GM19328 (cell line): ENCODE data around the gene MYB.
"Not testable (repeated sequence)": the region's sequence is repeated elsewhere in the genome, so short reads cannot be mapped to it uniquely, and the experiment has no call there.

Experiments used
- ATAC-seq: cut with Tn5 transposase; IDR thresholded peaks from one replicate; pipeline ENCODE4 v1.9.1; 2021; ENCODE audit warnings: mild to moderate bottlenecking, moderate library complexity; ENCODE audit not compliant: unreplicated experiment

Gene MYB

DNA sequence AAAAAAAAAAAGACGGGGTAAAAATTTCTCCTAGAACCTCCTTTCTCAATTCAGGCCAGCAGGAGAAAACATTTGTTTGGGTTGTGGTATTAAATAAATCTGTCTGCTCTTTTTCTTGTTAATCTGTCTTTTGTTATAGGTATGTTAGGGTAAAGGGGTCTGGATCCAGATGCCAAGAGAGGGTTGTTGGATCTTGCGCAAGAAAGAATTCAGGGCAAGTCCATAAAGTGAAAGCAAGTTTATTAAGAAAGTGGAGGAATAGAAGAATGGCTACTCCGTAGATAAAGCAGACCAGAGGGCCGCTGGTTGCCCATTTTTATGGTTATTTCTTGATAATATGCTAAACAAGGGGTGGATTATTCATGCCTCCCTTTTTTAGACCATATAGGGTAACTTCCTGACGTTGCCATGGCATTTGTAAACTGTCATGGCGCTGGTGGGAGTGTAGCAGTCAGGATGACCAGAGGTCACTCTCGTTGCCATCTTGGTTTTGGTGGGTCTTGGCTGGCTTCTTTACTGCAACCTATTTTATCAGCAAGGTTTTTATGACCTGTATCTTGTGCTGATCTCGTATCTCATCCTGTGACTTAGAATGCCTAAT lies 65.4 kb downstream of the MYB start:
- not testable (repeated sequence) for ATAC-seq

DNA sequence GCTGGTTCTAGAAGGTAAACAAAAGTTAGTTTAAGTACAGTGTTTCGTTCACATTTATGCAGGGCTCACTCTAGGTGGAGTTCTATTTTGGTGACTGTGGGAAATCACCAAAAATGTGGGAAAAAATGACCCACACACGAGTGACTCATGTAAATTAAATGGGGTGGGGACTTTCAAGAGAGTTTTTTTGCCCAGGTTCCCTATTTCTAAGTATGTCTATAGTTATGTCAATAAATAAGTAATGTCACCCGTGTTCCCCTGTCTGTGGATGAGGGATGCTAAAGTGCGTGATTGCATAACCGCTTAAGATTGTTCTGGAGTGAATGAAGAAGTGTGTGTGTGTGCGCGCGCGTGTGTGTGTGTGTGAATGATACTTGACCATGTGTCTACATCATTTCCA lies 69.1 kb downstream of the MYB start:
- no peak for ATAC-seq

- ATAC-seq: no peak
Observed at GRCh38 chr6:135250751-135251497, 69.8 kb downstream of the MYB start.

DNA sequence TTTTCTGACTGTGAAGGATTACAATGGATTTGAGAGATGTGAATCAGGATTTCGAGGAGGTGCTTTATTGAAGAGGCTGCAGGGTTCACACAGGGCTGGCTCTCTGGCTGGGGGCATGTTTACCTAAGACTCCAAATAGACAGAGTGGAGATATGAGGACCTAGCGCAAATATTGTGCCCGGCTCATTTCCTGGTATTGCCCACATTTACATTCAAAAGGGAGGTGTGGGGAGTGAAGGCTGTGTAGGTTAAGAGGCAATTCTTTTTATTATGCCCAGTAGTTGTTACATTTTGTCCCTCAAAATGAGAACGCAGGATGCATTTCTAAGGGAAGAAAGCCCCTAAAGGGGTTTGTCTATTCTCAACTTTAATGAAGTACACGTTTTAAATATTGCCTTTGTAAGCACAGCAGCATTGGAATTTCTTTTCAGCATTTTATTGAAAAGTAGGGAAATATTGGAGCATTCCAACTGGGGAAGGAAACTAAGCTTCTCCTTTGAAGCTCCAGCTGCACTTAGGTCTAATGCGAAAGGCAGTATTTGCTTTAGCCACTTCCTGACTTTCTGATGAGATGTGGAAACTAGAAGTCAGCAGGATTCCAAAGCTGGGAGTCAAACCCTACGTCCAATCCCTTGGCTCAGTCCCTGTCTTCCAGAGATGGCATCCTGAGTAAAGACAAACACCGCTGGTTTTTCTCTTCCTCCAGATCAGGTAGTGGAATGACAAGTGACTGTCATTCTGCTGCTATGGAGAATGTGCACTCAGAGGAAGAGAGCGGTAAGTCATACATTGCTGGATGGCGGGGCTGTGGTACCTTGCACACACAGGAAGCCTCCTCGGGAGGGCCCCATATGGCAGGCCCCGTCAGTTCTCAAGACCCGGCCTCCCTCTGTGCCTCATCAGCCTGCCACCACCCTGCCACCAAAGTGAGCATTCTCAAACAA lies 70.7 kb downstream of the MYB start:
- ATAC-seq: no peak

- no peak for ATAC-seq
Observed at GRCh38 chr6:135254471-135254870, 73.4 kb downstream of the MYB start.

DNA sequence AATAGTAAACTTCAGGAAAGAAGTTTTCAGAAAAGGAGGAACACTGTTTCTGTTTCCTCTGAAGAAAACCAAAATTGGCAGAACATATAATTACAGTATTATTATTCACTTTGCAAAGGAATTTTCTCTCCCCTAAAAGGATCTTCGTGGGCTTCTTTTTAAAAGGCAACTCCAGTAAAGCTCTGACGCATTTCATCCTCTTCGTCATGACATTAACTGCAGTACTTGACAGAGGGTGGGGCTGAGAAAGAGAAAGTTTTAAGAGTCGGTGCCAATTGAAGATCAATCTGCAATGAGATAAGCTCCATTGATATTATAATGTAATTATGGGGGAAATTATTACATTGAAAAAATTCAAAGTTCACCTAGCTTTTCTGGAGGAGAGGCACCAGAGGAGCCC lies 75.8 kb downstream of the MYB start:
- ATAC-seq: no peak

GRCh38 chr6:135257631-135258405 lies 76.7 kb downstream of the MYB start:
- no peak for ATAC-seq

DNA sequence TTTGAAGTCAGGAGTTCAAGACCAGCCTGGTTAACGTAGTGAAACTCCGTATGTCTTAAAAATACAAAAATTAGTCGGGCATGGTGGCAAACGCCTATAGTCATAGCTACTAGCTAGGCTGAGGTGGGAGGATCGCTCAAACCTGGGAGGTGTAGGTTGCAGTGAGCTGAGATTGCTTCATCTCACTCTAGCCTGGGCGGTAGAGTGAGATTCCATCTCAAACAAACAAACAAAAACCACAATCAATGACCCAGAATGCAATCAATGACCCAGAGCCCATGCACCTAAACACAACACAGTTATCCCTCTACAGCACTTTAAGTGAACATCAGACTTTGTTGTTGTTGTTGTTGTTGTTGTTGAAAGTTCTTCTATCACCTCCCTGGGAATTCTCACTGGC lies 77.9 kb downstream of the MYB start:
- ATAC-seq: no peak

DNA sequence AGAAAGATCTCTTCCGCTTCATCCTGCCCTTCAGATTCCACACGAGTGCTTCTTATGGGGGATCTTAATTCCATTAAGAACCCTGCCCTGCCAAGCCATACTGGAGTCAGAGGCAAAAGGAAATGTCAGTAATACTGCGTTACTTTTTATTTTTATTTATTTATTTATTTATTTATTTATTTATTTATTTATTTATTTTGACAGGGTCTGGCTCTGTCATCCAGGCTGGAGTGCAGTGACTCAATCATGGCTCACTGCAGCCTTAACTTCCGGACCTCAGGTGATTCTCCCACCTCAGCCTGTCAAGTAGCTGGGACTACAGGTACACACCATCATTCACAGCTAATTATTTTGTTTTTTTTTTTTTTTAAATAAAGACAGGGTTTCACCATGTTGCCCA lies 79.5 kb downstream of the MYB start:
- ATAC-seq: no peak

DNA sequence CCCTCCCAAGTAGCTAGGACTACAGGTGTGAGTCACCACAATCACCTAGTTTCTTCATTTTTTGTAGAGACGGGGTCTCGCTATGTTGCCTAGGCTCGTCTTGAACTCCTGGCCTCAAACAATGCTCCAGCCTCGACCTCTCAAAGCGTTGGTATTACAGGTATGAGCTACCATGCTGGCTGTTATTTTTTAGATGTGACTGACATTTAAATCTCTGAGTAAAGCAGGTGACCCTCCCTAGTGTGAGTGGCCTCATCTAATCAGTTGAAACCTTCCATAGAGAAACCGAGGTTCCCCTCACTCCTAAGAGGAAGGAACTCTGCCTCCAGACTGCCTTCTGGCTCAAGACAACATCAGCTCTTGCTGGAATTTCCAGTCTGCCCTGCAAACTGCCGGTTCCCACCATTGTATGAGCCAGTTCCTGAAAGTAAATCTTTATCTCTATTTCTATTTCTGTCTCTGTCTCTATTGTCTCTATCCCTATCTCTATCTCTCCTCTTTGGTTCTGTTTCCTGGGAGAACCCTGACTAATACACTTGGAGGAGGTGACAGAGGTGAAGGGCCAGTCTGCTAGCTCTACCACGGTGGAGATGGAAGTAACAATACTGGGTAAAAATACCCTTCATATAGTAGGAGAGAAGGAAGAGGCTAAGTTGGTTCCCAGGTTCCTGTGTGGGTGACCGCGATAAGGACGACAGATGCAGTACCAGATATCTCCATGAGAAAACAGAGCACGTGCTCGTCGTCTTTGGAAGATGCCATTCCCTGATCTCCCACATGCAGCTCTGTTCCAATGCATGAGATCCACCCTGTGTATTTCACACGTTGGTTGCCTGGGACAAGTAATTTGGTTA lies 81.0 kb downstream of the MYB start:
- ATAC-seq: no peak

DNA sequence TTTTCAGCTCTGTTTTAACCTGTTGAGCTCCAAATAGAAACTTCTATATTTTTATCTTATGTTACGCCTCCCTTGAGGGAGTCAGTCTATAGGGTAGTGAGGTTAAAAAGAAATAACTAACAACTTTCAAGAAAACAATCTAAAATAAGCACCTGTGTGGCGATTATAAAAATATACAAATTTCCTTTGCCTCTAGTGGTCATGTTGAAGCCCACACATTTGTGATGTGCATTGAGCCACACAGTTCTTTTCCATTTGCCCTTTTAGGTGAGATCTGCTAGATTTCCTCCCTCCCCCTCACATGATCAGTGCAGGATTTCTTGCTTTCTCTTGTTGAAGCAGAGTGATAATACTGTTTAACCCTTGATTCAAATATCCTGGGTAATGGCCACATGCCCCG lies 84.2 kb downstream of the MYB start:
- no peak for ATAC-seq

DNA sequence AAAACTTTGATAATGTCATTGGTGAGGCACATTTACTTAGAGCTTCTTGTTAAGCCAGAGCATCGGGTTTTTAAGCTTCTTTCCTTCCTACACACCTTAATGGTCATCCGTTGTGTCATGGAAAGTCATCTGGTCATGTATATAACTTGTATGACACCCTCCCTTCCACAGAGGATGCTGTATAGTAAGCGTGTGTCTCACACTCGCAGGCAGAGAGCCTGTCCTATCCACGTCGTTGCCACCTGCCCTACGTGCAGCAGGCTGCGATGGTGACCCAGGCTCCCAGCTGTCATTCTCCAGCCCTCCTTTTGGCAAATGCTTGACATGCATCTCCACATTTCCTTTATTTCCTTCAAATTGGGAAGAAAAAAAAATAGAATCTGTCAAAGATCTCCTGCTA lies 85.6 kb downstream of the MYB start:
- no peak for ATAC-seq

DNA sequence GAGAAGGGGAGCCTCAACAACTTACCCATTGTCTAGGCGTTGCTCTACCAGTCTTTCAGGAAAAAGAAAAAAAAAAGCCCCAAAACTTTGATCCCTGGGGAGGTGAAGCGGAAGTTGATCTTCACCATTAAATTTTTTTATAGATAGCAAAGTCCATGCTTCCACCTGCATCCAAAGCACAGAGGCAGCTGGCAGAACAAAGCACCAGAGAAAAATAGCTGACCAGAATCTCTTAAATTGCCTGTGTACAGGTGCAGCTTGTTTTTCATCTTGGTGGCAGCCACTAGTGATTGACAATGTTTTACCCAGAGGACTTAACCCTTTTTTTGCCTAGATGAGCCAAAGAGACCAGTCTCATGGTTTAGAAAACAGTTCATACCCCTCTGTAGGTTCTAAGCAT lies 86.0 kb downstream of the MYB start:
- ATAC-seq: no peak

- ATAC-seq: no peak
Observed at GRCh38 chr6:135268263-135268662, 87.2 kb downstream of the MYB start.

GRCh38 chr6:135268740-135269139 lies 87.6 kb downstream of the MYB start:
- ATAC-seq: no peak
